ENCODE measurements around the gene MYBPC1. TPM values are rescaled to one million over a fixed set of nuclear protein-coding genes. Genes with fewer than 3 reads are reported as not detected.

The MYBPC1 gene
- total RNA-seq, 1 experiment from 2014 or later: not detected

DNA sequence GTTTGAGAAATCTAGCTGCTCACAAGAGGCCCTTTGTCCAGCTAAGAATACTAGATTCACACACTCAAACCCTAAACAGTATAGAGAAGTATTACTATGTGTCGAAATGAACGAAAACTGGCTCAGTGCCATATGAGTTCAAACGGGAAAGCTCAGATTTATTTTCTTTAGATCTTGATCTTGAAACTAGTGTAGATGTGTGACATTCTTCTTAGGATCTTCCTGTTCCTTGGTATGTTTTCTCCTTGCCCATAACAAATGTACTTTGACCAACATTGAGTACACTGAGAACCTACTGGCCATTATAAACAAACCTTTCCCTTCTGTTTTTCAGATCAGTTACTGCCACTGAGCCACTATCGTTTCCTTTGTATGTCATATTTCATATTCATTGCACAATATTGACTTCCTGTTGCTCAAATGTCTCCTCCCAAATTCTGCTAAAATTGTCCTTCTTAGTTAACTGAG, 21.3 kb downstream of the MYBPC1 start:
- no peaks in the 10 kb centered on the region for H3K36me3 ChIP-seq (replicated peaks; ENCODE audit: control insufficient read depth, insufficient read depth, low read length)
- no peaks in the 10 kb centered on the region for H3K27me3 ChIP-seq (ENCODE audit: control insufficient read depth, insufficient read depth, low read length)
- no peak overlapping the region for H3K4me3 ChIP-seq (ENCODE audit: insufficient read depth, low read depth, low read length)
- no peak for DNase-seq

DNA sequence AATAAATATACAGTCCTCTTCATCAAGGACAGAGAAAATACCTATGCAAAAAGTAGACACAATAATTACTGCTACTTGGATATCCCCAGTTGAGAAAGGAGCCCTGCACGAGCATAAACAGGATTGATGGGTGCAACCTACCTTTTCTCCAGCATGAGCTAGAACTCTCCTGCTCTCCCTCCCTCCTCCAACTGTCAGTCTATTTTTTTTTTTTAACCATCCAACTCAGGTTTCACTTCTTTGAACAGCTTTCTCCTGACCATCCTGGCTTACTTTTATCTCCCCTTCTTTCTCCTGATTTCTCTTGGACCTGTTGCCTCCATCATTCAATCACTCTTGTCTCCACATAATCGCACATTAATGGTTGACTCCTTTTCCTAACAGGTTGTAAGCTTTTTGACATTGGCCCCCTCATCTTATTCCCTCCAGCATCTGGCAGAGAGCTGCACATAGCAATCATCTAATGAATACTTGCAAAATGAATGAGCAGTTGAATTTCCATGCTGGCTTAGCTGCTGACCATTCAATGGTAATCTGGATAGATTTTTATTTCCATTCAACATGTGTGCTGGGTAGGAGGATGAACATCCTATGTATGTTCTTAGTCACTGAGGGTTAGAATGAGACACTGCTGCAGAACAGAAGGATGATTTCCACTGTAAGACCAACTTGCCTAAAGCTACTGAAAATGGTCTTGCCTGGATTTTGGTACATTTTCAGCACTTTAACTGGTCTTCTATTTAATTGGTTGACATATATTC, 24.4 kb downstream of the MYBPC1 start:
- no peaks in the 10 kb centered on the region for H3K27me3 ChIP-seq (ENCODE audit: control insufficient read depth, insufficient read depth, low read length)
- no peaks in the 10 kb centered on the region for H3K36me3 ChIP-seq (replicated peaks; ENCODE audit: control insufficient read depth, insufficient read depth, low read length)
- DNase-seq: no peak

DNA sequence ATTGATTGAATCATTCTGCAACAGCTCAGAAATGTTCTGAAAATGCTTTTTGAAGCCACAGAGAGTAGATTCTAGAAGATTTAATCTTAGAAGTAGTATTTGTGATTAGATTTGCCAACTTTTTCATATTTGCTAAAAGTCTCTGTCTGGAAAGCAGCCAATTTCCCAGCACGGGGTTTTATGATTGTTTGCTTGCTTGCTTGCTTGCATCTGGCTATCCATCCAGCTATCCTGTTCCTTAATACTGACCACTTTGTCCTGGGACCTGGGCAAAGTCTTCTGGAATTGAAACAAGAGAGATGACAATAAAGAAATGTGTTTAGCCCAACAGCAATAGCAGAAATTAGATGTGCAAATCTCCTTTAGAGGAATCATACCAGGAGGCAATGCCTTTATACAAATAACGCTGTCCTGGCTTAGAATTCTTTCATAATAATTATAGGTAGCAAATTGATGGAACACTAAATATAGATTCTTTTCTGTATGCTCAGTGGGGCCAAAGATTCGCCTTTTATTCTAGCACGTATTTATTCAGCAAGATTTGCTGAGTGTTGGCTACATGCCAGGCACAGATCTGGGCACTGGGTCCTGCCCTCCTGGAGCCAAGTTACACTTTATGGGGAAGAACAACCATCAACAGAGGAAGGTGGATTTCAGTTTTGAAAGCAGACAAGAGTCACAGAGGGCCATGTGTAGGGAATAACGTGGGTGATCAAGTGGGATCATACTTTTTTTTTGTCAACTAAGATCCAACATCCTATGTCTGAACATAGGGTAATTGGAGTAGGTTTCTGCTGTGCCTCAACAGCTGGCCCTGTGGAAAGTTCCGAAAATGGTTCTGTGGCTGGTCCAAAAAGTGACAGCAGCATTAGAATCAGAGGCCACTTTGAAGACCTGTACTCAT, 25.3 kb downstream of the MYBPC1 start:
- Histone ChIP-seq H3K36me3 (replicated peaks; ENCODE audit: control insufficient read depth, insufficient read depth, low read length) (no peaks in the 10 kb centered on the region), H3K27me3 (ENCODE audit: control insufficient read depth, insufficient read depth, low read length) (no peaks in the 10 kb centered on the region), H3K4me3 (ENCODE audit: insufficient read depth, low read depth, low read length) (no peak overlapping the region)
- no peak for DNase-seq

More for the DNA sequence above, 24.4 kb downstream of the MYBPC1 start:
- H3K4me3 ChIP-seq (ENCODE audit: insufficient read depth, low read depth, low read length): no peak overlapping the region

DNA sequence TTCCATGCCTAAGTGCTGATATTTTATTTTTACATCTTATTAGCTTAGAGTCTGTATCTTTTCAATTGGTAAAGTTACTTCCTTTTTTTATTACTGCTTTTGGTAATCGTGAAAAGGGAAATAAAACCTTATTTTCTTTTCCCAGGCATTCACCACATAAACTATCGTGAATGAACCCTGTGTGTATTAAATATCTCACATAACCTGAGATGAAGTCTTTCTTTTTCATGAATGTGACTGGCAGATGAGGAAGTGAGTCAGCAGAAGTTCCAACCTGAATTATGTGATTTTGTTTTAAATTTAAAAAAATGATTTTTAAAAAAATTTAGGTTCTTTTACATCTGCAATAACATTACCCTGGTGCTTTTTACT, 26.0 kb downstream of the MYBPC1 start:
- H3K27me3 ChIP-seq (ENCODE audit: control insufficient read depth, insufficient read depth, low read length): no peaks in the 10 kb centered on the region
- no peaks in the 10 kb centered on the region for H3K36me3 ChIP-seq (replicated peaks; ENCODE audit: control insufficient read depth, insufficient read depth, low read length)
- DNase-seq: no peak
- no peak overlapping the region for H3K4me3 ChIP-seq (ENCODE audit: insufficient read depth, low read depth, low read length)

DNA sequence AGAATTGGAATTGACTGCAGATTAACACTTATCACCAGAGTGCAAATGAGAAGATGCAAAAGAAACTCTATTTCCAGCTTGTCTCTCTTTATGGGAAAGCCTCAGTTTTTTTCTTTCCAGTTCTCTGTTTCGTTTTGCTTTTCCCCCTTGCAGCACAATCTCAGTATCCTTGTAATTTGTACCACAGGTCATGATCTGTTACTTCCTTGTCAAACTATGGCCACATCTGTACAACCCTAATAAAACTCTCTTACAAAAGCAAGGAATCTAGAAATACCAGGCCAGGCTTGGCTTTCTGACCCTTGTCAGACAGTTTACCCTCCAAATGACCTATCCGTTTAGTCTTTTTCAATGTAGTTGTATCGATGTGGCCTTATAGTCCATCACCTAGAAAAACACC, 33.9 kb downstream of the MYBPC1 start:
- Histone ChIP-seq H3K27me3 (ENCODE audit: control insufficient read depth, insufficient read depth, low read length) (no peaks in the 10 kb centered on the region), H3K4me3 (ENCODE audit: insufficient read depth, low read depth, low read length) (no peak overlapping the region), H3K36me3 (replicated peaks; ENCODE audit: control insufficient read depth, insufficient read depth, low read length) (no peaks in the 10 kb centered on the region)
- DNase-seq: no peak

DNA sequence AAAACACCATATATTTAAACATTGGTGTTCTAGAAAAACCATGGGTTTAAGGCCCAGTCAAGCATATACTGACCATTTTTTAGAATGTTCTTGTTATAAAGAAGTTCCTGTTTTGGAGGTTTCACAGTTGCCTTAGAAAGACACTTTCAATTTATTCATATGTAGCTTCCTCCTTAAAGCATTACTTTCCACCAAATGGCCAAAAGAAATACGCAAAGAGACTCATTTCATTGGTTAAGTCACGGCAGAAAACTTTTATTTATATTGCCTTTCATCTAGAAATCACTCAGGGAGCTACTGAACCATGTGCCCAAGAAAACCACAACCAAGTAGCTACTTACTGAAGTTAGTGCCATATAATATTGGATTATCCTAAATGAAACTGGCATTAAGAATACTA, 40.0 kb downstream of the MYBPC1 start:
- no peak for DNase-seq
- Histone ChIP-seq H3K27me3 (ENCODE audit: control insufficient read depth, insufficient read depth, low read length) (no peaks in the 10 kb centered on the region), H3K4me3 (ENCODE audit: insufficient read depth, low read depth, low read length) (no peak overlapping the region), H3K36me3 (replicated peaks; ENCODE audit: control insufficient read depth, insufficient read depth, low read length) (no peaks in the 10 kb centered on the region)

DNA sequence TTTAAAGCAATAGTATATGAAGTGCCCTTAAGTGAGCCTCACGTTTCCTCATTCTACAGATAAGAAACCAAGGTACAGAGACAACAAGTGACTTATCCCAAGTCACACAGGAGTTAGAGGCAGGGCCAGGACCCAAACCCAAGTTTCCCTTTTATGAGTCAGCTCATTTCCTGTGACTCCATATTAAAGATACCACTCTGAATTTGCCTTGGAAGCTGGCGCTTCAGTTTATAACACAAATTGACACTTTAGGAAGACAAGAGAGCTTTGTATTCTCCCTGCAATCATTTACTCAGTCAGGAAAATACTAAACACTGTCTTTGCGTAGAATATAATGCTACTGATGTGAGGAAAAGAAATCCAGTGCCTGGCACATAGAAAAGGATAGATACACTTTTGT, 43.2 kb downstream of the MYBPC1 start:
- DNase-seq: no peak
- H3K27me3 ChIP-seq (ENCODE audit: control insufficient read depth, insufficient read depth, low read length): peaks cover 8% of the 10 kb centered on the region

DNA sequence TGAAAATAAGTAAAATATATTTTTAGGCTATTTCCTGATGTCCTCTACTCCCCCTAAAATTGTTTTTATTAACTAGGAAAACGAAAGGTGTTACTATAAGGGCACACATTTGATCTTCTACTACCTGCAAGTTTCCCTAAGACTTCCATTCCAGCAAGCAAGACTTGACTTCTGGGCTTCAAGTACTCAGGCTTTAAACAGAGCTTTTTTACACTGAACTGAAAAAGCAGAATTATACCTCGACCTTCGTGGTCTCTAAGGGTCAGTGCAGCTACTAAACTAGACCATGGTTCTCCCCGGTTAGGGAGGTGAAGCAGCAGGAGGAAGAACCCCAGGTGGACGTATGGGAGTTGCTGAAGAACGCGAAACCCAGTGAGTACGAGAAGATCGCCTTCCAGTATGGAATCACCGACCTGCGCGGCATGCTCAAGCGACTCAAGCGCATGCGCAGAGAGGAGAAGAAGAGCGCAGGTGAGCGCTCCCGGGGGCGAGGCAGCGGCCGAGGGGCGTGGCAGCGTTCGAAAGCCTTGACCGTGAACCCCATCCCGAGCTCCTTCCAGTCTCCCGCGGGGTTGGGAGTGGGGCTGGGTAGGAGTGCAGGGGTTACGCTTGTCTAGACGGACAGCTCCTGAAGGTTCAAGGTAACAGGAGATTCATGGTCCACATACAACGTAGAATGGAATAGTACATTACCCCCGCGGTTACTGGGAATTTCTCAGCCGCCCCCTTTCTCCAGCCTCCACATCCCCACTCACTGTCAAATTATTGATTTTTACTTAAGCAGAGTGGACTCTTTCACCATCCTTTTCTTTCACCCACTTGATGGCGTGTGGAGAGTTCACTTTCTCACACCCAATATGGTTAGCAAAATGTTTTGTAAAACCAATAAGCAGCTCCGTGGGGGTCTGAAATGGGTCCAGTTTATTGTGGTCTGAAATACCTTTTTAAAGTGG, 47.6 kb downstream of the MYBPC1 start:
- DNase-seq: peak; percentile 83
- Histone ChIP-seq H3K27me3 (ENCODE audit: control insufficient read depth, insufficient read depth, low read length) (peaks cover 9% of the 10 kb centered on the region), H3K36me3 (replicated peaks; ENCODE audit: control insufficient read depth, insufficient read depth, low read length) (no peaks in the 10 kb centered on the region), H3K4me3 (ENCODE audit: insufficient read depth, low read depth, low read length) (peak overlapping the region; percentile 28)

More for the DNA sequence above, 43.2 kb downstream of the MYBPC1 start:
- Histone ChIP-seq H3K36me3 (replicated peaks; ENCODE audit: control insufficient read depth, insufficient read depth, low read length) (no peaks in the 10 kb centered on the region), H3K4me3 (ENCODE audit: insufficient read depth, low read depth, low read length) (no peak overlapping the region)

DNA sequence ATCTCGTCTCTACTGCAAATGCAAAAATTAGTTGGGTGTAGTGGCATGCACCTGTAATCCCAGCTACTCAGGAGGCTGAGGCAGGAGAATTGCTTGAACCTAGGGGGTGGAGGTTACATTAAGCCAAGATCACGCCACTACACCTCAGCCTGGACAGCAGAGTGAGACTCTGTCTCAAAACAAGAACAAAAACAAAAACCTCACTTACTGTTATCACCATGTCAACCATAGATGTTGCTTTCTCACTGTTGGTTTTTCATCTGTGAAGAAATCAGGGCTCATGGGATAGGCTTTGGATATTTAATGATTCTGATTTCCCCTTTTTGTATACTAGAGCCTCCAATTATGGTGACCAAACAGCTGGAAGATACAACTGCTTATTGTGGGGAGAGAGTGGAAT, 52.9 kb downstream of the MYBPC1 start:
- Histone ChIP-seq H3K4me3 (ENCODE audit: insufficient read depth, low read depth, low read length) (no peak overlapping the region), H3K27me3 (ENCODE audit: control insufficient read depth, insufficient read depth, low read length) (peaks cover 3% of the 10 kb centered on the region), H3K36me3 (replicated peaks; ENCODE audit: control insufficient read depth, insufficient read depth, low read length) (no peaks in the 10 kb centered on the region)
- DNase-seq: no peak

DNA sequence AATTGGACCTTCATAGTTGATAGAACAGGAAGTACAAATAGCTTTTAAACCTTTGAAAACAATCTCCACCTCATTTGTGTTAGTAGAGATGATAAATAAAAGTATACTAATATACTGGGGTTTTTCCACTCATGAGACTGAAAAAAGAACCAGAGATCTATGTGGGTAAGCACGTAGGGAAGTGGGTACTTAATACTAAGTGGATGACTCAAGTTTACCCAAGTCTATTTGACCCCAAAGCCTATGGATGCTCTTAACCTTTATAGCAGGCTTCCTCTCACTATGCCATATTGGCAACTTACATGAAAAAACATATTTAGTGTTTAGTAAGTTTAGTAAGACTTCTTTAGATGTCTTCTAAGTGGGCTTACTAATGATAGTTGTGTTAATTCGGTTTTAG, 53.4 kb downstream of the MYBPC1 start:
- DNase-seq: no peak
- Histone ChIP-seq H3K4me3 (ENCODE audit: insufficient read depth, low read depth, low read length) (no peak overlapping the region), H3K27me3 (ENCODE audit: control insufficient read depth, insufficient read depth, low read length) (no peaks in the 10 kb centered on the region), H3K36me3 (replicated peaks; ENCODE audit: control insufficient read depth, insufficient read depth, low read length) (no peaks in the 10 kb centered on the region)

DNA sequence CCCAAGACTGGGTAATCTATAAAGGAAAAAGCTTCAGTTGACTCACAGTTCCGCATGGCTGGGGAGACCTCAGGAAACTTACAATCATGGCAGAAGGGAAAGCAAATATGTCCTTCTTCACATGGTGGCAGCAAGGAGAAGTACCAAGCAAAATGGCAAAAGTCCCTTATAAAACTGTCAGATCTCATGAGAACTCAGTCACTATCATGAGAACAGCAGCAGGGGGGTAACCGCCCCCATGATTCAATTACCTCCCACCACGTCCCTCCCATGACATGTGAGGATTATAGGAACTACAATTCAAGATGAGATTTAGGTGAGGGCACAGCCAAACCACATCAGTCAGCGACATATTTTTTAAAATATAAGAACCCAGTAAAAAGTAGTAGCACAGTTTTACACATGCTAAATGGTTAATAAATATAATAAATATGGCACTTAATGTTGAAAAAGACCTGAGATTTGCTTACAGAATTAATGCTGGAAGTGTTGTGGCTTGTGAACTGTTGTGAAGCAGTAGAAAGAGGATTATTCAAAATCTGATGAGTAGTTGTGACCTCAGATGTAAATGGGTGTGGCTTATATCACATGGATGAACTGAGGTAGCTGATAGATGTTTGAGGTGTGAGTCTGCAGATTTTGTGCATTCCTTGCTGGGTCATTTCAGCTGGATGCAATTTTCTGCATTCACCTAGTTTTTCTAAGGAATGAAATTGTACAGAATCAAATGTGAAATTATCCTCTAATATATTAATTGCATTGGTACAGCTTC, 55.8 kb downstream of the MYBPC1 start:
- H3K36me3 ChIP-seq (replicated peaks; ENCODE audit: control insufficient read depth, insufficient read depth, low read length): no peaks in the 10 kb centered on the region
- no peaks in the 10 kb centered on the region for H3K27me3 ChIP-seq (ENCODE audit: control insufficient read depth, insufficient read depth, low read length)
- no peak overlapping the region for H3K4me3 ChIP-seq (ENCODE audit: insufficient read depth, low read depth, low read length)
- DNase-seq: no peak

DNA sequence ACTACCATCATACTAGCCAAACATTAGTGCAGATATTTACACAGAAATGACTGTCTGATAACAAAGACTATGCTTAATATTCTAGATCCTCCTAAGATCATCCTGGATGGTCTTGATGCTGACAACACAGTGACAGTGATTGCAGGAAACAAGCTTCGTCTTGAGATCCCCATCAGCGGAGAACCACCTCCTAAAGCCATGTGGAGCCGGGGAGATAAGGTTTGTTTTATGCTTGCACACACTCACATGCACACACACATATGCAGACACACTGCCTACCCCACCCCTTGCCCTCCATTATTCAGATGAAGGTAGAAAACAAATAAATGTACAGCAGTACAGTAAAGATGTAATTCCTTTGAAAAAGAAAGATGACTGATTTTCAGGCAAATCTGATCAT, 58.3 kb downstream of the MYBPC1 start:
- no peaks in the 10 kb centered on the region for H3K27me3 ChIP-seq (ENCODE audit: control insufficient read depth, insufficient read depth, low read length)
- no peak for DNase-seq

DNA sequence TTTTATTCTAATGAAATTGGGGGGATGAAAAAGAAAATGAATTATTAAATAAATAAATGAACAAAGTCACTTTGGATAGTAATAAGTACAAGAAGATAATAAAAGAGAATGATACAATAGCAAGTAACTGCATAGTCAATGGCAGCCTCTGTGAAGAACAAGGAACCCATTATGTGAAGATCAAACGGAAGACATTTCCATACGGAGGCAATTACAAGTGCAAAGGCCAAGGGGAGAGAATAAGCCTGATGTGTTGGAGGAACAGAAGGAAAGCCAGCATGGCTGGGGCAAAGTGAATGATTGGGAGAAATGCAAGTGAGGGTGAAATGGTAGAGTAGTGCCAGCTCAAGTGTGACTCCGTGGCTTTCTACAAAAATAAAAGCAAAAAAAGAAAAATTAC, 58.7 kb downstream of the MYBPC1 start:
- no peak for DNase-seq
- H3K36me3 ChIP-seq (replicated peaks; ENCODE audit: control insufficient read depth, insufficient read depth, low read length): no peaks in the 10 kb centered on the region
- no peak overlapping the region for H3K4me3 ChIP-seq (ENCODE audit: insufficient read depth, low read depth, low read length)
- H3K27me3 ChIP-seq (ENCODE audit: control insufficient read depth, insufficient read depth, low read length): no peaks in the 10 kb centered on the region

More for the DNA sequence above, 58.3 kb downstream of the MYBPC1 start:
- H3K4me3 ChIP-seq (ENCODE audit: insufficient read depth, low read depth, low read length): no peak overlapping the region
- no peaks in the 10 kb centered on the region for H3K36me3 ChIP-seq (replicated peaks; ENCODE audit: control insufficient read depth, insufficient read depth, low read length)

Data from H7 (cell line).